ENCODE results near the gene RASIP1. TPM values are rescaled to one million over a fixed set of nuclear protein-coding genes. Genes with fewer than 3 reads are reported as not detected.
A peak's percentile ranks its signal among the peaks of the same experiment; 100 is the strongest.

The RASIP1 gene
- total RNA-seq, 4 donors from 2014 or later = 5.9 to 105 (median 31.9) TPM

DNA sequence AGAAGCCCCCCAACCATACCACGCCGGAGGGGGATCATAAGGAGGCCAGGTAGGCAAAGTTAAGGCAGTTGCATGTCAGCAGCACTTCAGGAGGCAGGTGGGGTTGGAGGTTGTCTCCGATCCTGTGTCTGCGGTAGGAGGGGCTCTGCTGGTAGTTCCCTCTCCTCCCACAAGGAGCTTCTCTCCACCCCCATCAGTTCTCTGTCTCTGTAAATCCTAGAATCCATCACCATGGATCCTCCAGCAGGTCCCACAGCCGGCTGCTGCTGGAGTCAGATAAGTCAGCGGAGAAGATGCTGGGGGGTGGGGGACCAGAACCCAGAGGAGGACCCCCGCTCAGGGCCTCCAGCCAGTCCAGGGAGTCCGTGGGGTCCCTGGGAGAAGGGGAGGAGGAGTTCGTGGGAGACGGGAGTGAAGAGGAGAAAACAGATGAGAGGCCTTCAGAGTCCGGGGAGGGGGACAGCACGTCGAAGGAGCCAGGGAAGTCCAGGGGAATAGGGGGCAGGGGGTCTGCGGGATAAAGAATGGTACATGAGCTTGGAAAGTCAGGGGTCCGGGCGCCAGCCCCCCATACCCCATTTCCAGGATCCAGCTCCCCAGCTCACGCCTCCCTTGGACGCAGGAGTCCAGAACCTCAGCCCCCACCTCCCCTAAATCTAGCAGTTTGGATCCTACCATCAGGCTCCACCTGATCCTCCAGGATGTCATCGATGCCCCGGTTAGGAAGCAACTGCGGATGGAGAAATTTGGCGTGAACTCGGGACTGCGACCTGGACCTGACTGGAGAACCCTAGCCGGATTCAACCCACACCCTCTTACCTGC is 27.2 kb downstream of the RASIP1 start:
- Histone ChIP-seq H3K4me3 (peak overlapping the region; percentile 49 to 66), H3K36me3 (no peaks in the 10 kb centered on the region), H3K9me3 (peaks cover 0 to 4% of the 10 kb centered on the region in 2 donors), H3K27me3 (no peaks in the 10 kb centered on the region), H3K27ac (peak overlapping the region; percentile 63 to 85), H3K4me1 (no peaks in the 10 kb centered on the region)
- intact Hi-C loops (cut with DNase I; ENCODE audit: low total_unique reads) = no loop called here
- DNase-seq = no peak
- TF ChIP-seq CTCF (IDR thresholded peaks at IDR 0.05) (no peak), POLR2A (IDR thresholded peaks at IDR 0.05) (no peak)

- Histone ChIP-seq H3K36me3 (no peaks in the 10 kb centered on the region), H3K9me3 (peaks cover 0 to 4% of the 10 kb centered on the region in 2 donors), H3K27ac (no peak overlapping the region), H3K4me1 (no peaks in the 10 kb centered on the region), H3K4me3 (no peak overlapping the region), H3K27me3 (no peaks in the 10 kb centered on the region)
- TF ChIP-seq POLR2A (IDR thresholded peaks at IDR 0.05) = no peak
- TF ChIP-seq CTCF (IDR thresholded peaks at IDR 0.05) = no peak
- no peak for DNase-seq
- intact Hi-C loops (cut with DNase I; ENCODE audit: low total_unique reads) = no loop called here
Observed at GRCh38 chr19:48711106-48711662, 29.2 kb downstream of the RASIP1 start.

DNA sequence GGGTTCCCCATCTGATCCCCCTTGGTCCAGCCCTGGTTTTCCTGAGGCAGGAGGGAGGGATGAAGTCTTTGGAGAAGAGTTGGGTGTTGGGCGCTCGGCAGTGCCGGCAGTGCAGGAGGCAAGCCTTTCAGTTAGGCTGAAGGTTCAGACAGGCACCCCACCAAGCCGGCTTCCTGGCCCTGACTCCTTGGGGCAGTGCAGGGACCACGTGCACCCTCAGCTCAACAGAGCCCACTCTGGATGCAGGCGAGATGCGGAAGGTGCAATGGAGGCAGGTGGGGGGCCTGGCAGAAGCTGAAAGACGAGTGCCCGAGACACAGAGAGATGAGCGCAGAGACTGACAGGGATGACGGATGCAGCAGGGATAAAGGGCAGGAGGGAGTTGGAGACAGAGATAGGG is 31.9 kb downstream of the RASIP1 start:
- no peaks in the 10 kb centered on the region for H3K27me3 ChIP-seq
- peaks cover 0 to 4% of the 10 kb centered on the region in 2 donors for H3K9me3 ChIP-seq
- no peak for TF ChIP-seq POLR2A (IDR thresholded peaks at IDR 0.05)
- no peak for TF ChIP-seq CTCF (IDR thresholded peaks at IDR 0.05)
- H3K27ac ChIP-seq = no peak overlapping the region
- H3K4me3 ChIP-seq = no peak overlapping the region
- H3K4me1 ChIP-seq = no peaks in the 10 kb centered on the region
- DNase-seq = no peak
- H3K36me3 ChIP-seq = no peaks in the 10 kb centered on the region
- intact Hi-C loops (cut with DNase I; ENCODE audit: low total_unique reads) = no loop called here

GRCh38 chr19:48705431-48705830 is 35.0 kb downstream of the RASIP1 start:
- Histone ChIP-seq H3K9me3 (no peaks in the 10 kb centered on the region), H3K27ac (no peak overlapping the region), H3K4me3 (no peak overlapping the region), H3K4me1 (no peaks in the 10 kb centered on the region), H3K27me3 (no peaks in the 10 kb centered on the region), H3K36me3 (no peaks in the 10 kb centered on the region)
- no peak for DNase-seq
- intact Hi-C loops (cut with DNase I; ENCODE audit: low total_unique reads) = no loop called here
- TF ChIP-seq CTCF (IDR thresholded peaks at IDR 0.05) = no peak
- TF ChIP-seq POLR2A (IDR thresholded peaks at IDR 0.05) = no peak

- no peak overlapping the region for H3K27ac ChIP-seq
- no peak for TF ChIP-seq CTCF (IDR thresholded peaks at IDR 0.05)
- no peaks in the 10 kb centered on the region for H3K4me1 ChIP-seq
- DNase-seq = no peak
- intact Hi-C loops (cut with DNase I; ENCODE audit: low total_unique reads) = no loop called here
- no peaks in the 10 kb centered on the region for H3K27me3 ChIP-seq
- no peak overlapping the region for H3K4me3 ChIP-seq
- no peaks in the 10 kb centered on the region for H3K9me3 ChIP-seq
- H3K36me3 ChIP-seq = no peaks in the 10 kb centered on the region
Observed at GRCh38 chr19:48703316-48703715, 37.1 kb downstream of the RASIP1 start.

Measured in uterus (tissue), 4 donors.